C4-2B (cell line): ENCODE results near the gene DLG2.

Source experiments
- CTCF ChIP-seq: fragments of 450-650 bp; conservative IDR thresholded peaks from 2 replicates; pipeline ENCODE4 v1.5.1; 2017; ENCODE audit warnings: mild to moderate bottlenecking
- ZFX ChIP-seq: fragments of 450-650 bp; IDR thresholded peaks from 2 replicates; pipeline ENCODE4 v1.6.1; 2017

GRCh38 chr11:85652786-85653447 is 25.8 kb upstream of the DLG2 start:
- TF ChIP-seq CTCF (no peak), ZFX (no peak)
